Activated CD4-positive, alpha-beta T cell treated with anti-CD3 and anti-CD28 coated beads, Interleukin-2, amount 50 U/mL, for 48 hours (primary cell): ENCODE data around the gene CDR2L.
A peak's percentile ranks its signal among the peaks of the same experiment; 100 is the strongest.
"Not testable (repeated sequence)": the region's sequence is repeated elsewhere in the genome, so short reads cannot be mapped to it uniquely, and the experiment has no call there.

Experiments used
- DNase-seq, 2 experiments: peaks; one replicate each; pipeline ENCODE4 v3.0.0-alpha.2; 2020

Gene CDR2L

GRCh38 chr17:74982663-74983313, 4.6 kb upstream of the CDR2L start:
- DNase-seq, result not testable (repeated sequence)

GRCh38 chr17:74986206-74986576, 1.2 kb upstream of the CDR2L start:
- no peak for DNase-seq

GRCh38 chr17:74987909-74988711, 678 bp downstream of the CDR2L start:
- DNase-seq, result peak; percentile 24 to 40

GRCh38 chr17:74990581-74991105, 3.2 kb downstream of the CDR2L start:
- DNase-seq, result no peak

DNA sequence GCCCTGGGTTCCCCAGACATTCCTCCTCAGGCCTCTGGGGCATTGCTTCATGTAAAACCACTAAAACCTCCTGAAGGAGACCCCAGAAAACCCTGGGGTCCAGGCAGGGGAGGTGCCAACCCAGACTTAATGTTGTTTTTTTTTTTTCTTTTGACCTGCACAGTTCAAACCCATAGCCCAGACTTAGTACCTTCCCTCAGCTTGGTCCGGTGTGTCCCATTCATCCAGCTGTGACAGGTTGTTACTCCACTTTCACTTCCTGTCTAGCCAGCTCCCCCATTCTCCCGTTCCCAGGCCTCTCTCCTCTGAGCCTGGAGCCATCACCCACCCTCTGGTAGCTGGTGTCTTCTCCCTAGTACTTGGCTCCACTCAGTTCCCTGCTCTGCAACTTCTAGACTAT, 4.8 kb downstream of the CDR2L start:
- DNase-seq, result no peak

- no peak for DNase-seq
Measured at GRCh38 chr17:74994440-74994839, 7.0 kb downstream of the CDR2L start.

- no peak for DNase-seq
Measured at GRCh38 chr17:74995847-74996246, 8.4 kb downstream of the CDR2L start.

DNA sequence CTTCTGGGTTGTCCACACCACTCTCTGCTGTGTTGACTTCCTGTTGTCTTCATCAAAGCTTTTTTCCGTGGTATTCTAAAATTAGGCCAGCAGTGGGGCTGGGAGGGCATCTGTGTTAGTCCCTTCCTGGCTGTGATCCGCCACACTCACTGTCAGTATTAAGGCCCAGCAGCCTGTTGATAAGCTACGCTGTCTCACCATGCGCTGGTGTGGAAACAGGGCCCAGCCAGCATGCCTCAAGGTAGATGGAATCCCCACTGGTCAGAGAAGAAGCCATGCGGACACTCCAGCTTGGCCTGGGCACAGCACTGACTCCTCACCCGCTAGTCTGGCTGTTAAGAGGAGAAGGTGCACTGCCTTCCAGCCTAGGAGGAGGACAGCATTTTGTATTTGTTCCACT, 11.4 kb downstream of the CDR2L start:
- DNase-seq, result no peak

DNA sequence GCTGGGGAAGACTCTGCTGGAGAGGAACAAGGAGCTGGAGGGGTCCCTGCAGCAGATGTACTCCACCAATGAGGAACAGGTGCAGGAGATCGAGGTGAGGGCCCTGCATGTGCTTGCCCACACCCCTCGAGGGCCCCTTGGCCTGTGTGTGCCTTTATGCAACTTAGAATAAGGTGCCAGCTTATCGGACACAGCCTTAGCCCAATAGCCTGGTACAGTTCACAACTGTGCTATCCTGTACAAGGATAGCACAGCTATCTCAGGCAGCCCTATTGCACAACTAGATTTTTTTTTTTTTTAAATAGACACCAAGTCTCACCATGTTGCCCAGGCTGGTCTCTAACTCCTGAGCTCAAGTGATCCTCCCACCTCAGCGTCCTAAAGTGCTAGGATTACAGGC, 12.1 kb downstream of the CDR2L start:
- DNase-seq, result no peak

DNA sequence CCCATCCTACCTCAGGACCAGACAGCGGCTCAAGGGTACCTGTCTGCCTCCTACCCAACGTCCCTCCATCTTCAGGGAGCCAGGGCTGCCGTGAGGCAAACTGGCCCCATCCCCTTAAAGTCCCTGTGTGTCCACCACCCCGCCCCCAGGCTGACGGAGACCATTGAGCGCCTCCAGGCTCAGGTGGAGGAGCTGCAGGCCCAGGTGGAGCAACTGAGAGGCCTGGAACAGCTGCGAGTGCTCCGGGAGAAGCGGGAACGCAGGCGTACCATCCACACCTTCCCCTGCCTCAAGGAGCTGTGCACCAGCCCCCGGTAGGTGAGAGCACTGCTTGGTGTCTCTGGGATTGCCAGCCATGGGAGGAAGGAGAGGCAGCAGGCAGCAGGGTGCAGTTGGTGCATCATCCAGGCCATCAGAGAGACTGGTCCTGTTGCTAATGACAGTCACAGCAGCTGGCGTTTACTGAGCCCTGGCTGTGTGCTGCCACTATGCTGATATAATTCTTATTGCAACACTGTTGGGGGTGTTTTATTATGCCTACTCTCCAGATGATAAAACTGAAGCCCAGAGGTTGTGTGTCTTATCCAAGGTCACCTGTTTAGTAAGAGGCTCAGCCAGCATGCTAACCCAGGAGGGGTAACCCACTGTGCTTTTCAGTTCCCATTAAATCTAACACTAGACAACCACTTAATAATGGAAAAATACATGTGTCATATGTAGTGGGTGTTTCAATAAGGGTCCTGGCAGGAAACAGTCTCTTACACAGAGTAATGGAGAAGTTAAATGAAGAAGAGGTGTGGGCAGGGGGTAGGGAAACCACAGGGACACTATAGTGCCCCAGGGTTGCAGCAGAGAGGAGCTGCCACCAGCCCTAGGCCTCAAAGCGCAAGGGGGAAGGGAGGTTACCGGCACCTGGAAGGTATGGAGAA, 14.7 kb downstream of the CDR2L start:
- DNase-seq, result no peak

- no peak for DNase-seq
Measured at GRCh38 chr17:75003070-75003956, 15.9 kb downstream of the CDR2L start.

GRCh38 chr17:75003957-75004355, 16.5 kb downstream of the CDR2L start:
- no peak for DNase-seq

DNA sequence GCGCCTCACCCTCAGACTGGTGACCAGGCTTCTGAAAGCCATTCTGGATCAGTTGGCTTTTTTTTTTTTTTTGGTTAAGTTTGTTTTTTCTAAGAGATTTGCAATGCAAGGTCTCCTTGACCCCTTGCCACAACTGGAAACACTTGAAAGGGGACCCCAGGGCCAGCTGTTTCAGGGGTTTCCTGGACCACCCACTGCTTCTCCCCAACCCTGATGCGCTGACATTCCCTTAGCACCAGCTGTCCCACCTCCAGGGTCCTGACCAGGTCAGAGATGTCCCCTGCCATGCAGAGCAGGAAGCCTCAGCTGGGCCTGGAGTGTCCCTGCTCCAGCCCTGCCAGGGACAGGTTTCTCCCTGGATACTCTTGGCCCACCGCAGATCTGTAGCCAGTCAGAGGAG, 16.9 kb downstream of the CDR2L start:
- no peak for DNase-seq

- DNase-seq, result no peak
Measured at GRCh38 chr17:75005291-75005690, 17.9 kb downstream of the CDR2L start.

GRCh38 chr17:75006084-75006483, 18.7 kb downstream of the CDR2L start:
- not testable (repeated sequence) for DNase-seq

- DNase-seq, result no peak
Measured at GRCh38 chr17:75006653-75007052, 19.2 kb downstream of the CDR2L start.

DNA sequence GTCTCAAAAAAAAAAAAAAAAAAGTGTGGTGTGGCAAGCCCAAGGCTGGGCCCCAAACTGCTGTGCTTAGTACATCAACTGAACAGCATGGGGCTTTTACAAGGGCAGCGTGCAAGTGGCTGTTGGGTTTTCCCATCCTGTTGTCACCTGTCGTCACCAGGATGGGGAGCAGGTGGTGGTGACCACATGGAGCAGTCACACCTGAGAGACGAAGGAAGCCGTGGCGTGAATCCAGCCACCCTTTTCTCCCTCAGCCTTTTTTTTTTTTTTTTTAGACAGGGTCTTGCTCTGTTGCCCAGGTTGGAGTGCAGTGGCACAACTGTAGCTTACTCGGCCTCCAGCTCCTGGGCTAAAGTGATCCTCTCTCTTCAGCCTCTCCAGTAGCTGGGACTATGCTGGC, 20.9 kb downstream of the CDR2L start:
- no peak for DNase-seq

- no peak for DNase-seq
Measured at GRCh38 chr17:75009139-75009724, 21.8 kb downstream of the CDR2L start.

GRCh38 chr17:75010683-75011400, 23.4 kb downstream of the CDR2L start:
- peak in 1 of 2 experiments; percentile 13 for DNase-seq

DNA sequence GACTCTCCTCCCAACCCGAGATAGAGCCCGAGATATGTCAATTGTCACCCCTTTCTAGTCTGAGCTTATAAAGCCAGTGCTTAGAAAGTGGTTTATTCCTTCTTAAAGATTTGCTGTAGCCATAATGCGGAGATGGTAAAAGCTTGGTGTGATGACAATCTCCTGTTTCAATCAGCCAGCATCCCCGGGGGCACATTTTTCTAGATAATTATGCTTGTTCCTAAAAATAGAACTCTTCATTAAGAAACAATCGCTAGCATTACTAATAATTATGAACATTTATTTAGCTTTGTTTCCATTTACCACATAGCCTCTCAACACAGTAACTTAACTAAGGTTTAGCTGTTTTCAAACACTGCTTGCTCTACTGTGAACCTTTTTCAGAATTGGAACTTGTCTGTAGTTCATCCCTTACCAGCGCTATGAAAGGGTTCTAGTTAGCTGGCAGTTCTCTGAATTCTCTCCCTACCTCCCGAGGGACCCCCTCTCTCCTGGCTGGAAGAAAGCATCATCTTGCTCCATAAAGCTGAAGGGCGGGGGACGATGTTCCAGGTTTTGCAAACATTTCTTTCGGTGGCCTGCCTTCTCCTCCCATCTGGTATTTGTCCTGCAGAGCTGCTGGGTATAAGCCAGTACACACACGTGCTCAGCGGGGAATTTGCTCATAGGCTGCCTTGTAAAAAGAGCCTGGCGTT, 24.1 kb downstream of the CDR2L start:
- DNase-seq, result no peak

DNA sequence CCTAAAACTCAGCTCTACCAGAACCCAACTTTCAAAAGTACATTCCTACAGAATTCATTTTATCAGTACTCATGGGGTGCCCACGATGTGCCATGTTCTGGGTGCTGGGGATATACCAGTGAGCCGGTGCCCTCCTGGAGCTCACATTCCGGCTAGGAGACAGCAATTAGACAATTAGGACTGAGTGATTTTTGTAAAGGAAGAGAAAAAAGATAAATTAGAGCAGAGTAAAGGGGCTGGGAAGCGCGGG, 24.6 kb downstream of the CDR2L start:
- no peak for DNase-seq
